Caco-2 (cell line): ENCODE results near the gene PDK4. TPM values are rescaled to one million over a fixed set of nuclear protein-coding genes. Genes with fewer than 3 reads are reported as not detected.

Experiments
- BruUV-seq: library from RNA; stranded (reverse); fragments of 400-500 nt; replicated peaks from 2 replicates; lab custom pipeline; 2021; lab: Mats Ljungman, UMichigan
- CTCF ChIA-PET: fragments of 300-600 bp; sonication (Branson Sonifier 250); formaldehyde crosslinking; loops from one replicate; lab custom pipeline; 2022; ENCODE audit warnings: antibody characterized with exemption; lab: Charles Lee
- POLR2A ChIA-PET: fragments of 300-600 bp; sonication (Branson Sonifier 250); formaldehyde crosslinking; loops from one replicate; lab custom pipeline; 2022; ENCODE audit warnings: antibody characterized with exemption; lab: Charles Lee
- DNase-seq, 2 experiments: peaks; one replicate each; pipeline versions ENCODE4 v3.0.0 to v3.0.0-alpha.2; 2020 to 2022
- H3K27me3 ChIP-seq: replicated peaks from 2 replicates; pipeline ENCODE4 v1.6.0; 2011; ENCODE audit warnings: low read length; ENCODE audit not compliant: control insufficient read depth, insufficient read depth
- H3K36me3 ChIP-seq: 2 replicates; pipeline ENCODE4 v1.5.1; 2011; ENCODE audit warnings: low read length; ENCODE audit not compliant: control insufficient read depth, insufficient read depth
- H3K4me1 ChIP-seq: fragments of 250-450 bp; sonication (Bioruptor Pico); 2 replicates; pipeline ENCODE4 v1.5.1; 2020; ENCODE audit warnings: mild to moderate bottlenecking
- H3K4me3 ChIP-seq: 2 replicates; pipeline ENCODE4 v1.5.1; 2011; ENCODE audit warnings: low read depth, mild to moderate bottlenecking, control low read depth, low read length
- H3K9me3 ChIP-seq: fragments of 250-450 bp; sonication (Bioruptor Pico); 2 replicates; pipeline ENCODE4 v1.5.1; 2020; ENCODE audit warnings: mild to moderate bottlenecking, moderate library complexity
- H3K27ac Mint-ChIP-seq: one replicate; pipeline ENCODE4 v1.8.0; 2022; ENCODE audit warnings: mixed read lengths; ENCODE audit not compliant: unreplicated experiment
- H3K27me3 Mint-ChIP-seq: one replicate; pipeline ENCODE4 v1.8.0; 2022; ENCODE audit warnings: mixed read lengths; ENCODE audit not compliant: insufficient read depth, unreplicated experiment
- H3K36me3 Mint-ChIP-seq: one replicate; pipeline ENCODE4 v1.8.0; 2022; ENCODE audit warnings: mild to moderate bottlenecking, mixed read lengths; ENCODE audit not compliant: insufficient read depth, unreplicated experiment
- H3K4me1 Mint-ChIP-seq: one replicate; pipeline ENCODE4 v1.8.0; 2022; ENCODE audit warnings: low read depth, mixed read lengths; ENCODE audit not compliant: unreplicated experiment
- H3K4me3 Mint-ChIP-seq: one replicate; pipeline ENCODE4 v1.8.0; 2022; ENCODE audit warnings: mild to moderate bottlenecking, moderate library complexity, mixed read lengths; ENCODE audit not compliant: unreplicated experiment
- H3K9me3 Mint-ChIP-seq: one replicate; pipeline ENCODE4 v1.8.0; 2022; ENCODE audit warnings: mixed read lengths; ENCODE audit not compliant: unreplicated experiment
- CTCF ChIP-seq, 2 experiments: fragments of 200-600 bp in 1 of 2; IDR thresholded peaks; 1 replicate in 1 of 2; 2 replicates in 1 of 2; pipeline versions ENCODE4 v1.5.1 to v1.8.0; 2011 to 2022; ENCODE audit warnings: antibody characterized with exemption in 1 of 2, control low read depth in 1 of 2, inconsistent platforms in 1 of 2, low read depth in 1 of 2, low read length in 1 of 2, mild to moderate bottlenecking in 1 of 2, moderate library complexity in 1 of 2; ENCODE audit not compliant: insufficient read depth in 1 of 2, severe bottlenecking in 1 of 2, unreplicated experiment in 1 of 2
- intact Hi-C: fragments of 100-400 bp; cut with micrococcal nuclease; formaldehyde crosslinking; loops from one replicate; pipeline ENCODE4 v1.10.0; 2022; ENCODE audit not compliant: unreplicated experiment
- total RNA-seq: library from RNA; stranded (reverse); gene quantifications from 2 replicates; pipeline ENCODE4 v1.2.3, GENCODE V29; 2022

Gene PDK4
- total RNA-seq, 1 experiment from 2014 or later: 0.20 TPM

- ChIA-PET CTCF (no interaction called here), POLR2A (no interaction called here)
- no peak for TF ChIP-seq CTCF (IDR thresholded peaks at IDR 0.05; ENCODE audit: insufficient read depth in 1 of 2, low read depth in 1 of 2, low read length in 1 of 2, severe bottlenecking in 1 of 2, unreplicated experiment in 1 of 2)
- intact Hi-C loops: no loop called here
- H3K9me3 Mint-ChIP-seq: peaks cover 25% of the 10 kb centered on the region
- DNase-seq: no peak
- no peaks in the 10 kb centered on the region for H3K27me3 ChIP-seq
- no peaks in the 10 kb centered on the region for H3K36me3 Mint-ChIP-seq
- no peak overlapping the region for H3K4me3 ChIP-seq
- BruUV-seq: no TSS peak
- H3K27ac Mint-ChIP-seq: no peak overlapping the region
- H3K9me3 ChIP-seq: peaks cover 6% of the 10 kb centered on the region; the same call in 1 of the 2 replicates
- H3K4me3 Mint-ChIP-seq: no peak overlapping the region
- peaks cover 43% of the 10 kb centered on the region for H3K4me1 ChIP-seq
- peaks cover 5% of the 10 kb centered on the region for H3K27me3 Mint-ChIP-seq
- H3K36me3 ChIP-seq: no peaks in the 10 kb centered on the region
- peaks cover 12% of the 10 kb centered on the region for H3K4me1 Mint-ChIP-seq
These were observed 14.9 kb upstream of the PDK4 start for GRCh38 chr7:95611224-95611623.

- Mint-ChIP-seq H3K9me3 (peaks cover 15% of the 10 kb centered on the region), H3K36me3 (no peaks in the 10 kb centered on the region), H3K27me3 (no peaks in the 10 kb centered on the region), H3K4me1 (peaks cover 12% of the 10 kb centered on the region), H3K4me3 (no peak overlapping the region), H3K27ac (peak overlapping the region; percentile 53)
- CTCF ChIA-PET: interaction anchor here (0.6 to 1.5 kb wide), 6 partner anchors 9 to 81 kb away, joined by 3 to 11 read pairs (median 5); no protein-coding TSS in a partner anchor
- Histone ChIP-seq H3K4me3 (no peak overlapping the region), H3K4me1 (peaks cover 43% of the 10 kb centered on the region), H3K27me3 (no peaks in the 10 kb centered on the region), H3K9me3 (no peaks in the 10 kb centered on the region), H3K36me3 (no peaks in the 10 kb centered on the region)
- no peak for TF ChIP-seq CTCF (IDR thresholded peaks at IDR 0.05; ENCODE audit: insufficient read depth in 1 of 2, low read depth in 1 of 2, low read length in 1 of 2, severe bottlenecking in 1 of 2, unreplicated experiment in 1 of 2)
- no TSS peak for BruUV-seq
- intact Hi-C loops: loop anchor here (2.0 to 5.0 kb wide), 3 partner anchors 51 to 82 kb away; no protein-coding TSS in a partner anchor
- POLR2A ChIA-PET: no interaction called here
- no peak for DNase-seq
These were observed 13.1 kb upstream of the PDK4 start for GRCh38 chr7:95609277-95609971.

GRCh38 chr7:95608359-95609173 is 12.2 kb upstream of the PDK4 start:
- TF ChIP-seq CTCF (IDR thresholded peaks at IDR 0.05; ENCODE audit: insufficient read depth in 1 of 2, low read depth in 1 of 2, low read length in 1 of 2, severe bottlenecking in 1 of 2, unreplicated experiment in 1 of 2): no peak
- no peaks in the 10 kb centered on the region for H3K36me3 ChIP-seq
- Mint-ChIP-seq H3K36me3 (no peaks in the 10 kb centered on the region), H3K9me3 (peaks cover 6% of the 10 kb centered on the region), H3K27me3 (no peaks in the 10 kb centered on the region), H3K4me3 (peak overlapping the region; percentile 54), H3K27ac (peak overlapping the region; percentile 53), H3K4me1 (peaks cover 8% of the 10 kb centered on the region)
- no peaks in the 10 kb centered on the region for H3K9me3 ChIP-seq
- no peaks in the 10 kb centered on the region for H3K27me3 ChIP-seq
- no TSS peak for BruUV-seq
- POLR2A ChIA-PET: interaction anchor here (0.7 kb wide), 1 partner anchor 13 kb away, joined by 7 read pairs; no protein-coding TSS in a partner anchor
- intact Hi-C loops: loop anchor here (2.0 to 5.0 kb wide), 3 partner anchors 52 to 81 kb away; no protein-coding TSS in a partner anchor
- CTCF ChIA-PET: interaction anchor here (0.7 to 1.5 kb wide), 6 partner anchors 8 to 97 kb away, joined by 3 to 11 read pairs (median 5); no protein-coding TSS in a partner anchor
- DNase-seq: peak; percentile 90 to 95
- H3K4me1 ChIP-seq: peaks cover 38% of the 10 kb centered on the region
- H3K4me3 ChIP-seq: no peak overlapping the region
